Measurements from ENCODE around the gene CORO7.

- TF ChIP-seq CTCF (conservative IDR thresholded peaks at IDR 0.05; ENCODE audit: low read depth, low read length) (no peak), EZH2 (IDR thresholded peaks at IDR 0.05; ENCODE audit: low read length, unreplicated experiment) (no peak)
These were observed 88.2 kb downstream of the CORO7 start for GRCh38 chr16:4328046-4328781.
